Stimulated activated CD4-positive, alpha-beta T cell treated with anti-CD3 and anti-CD28 coated beads, Interleukin-4, amount 100 ng/mL, for 4 hours (primary cell): ENCODE results near the gene HOXD12.

Experiments
- DNase-seq, 2 experiments: peaks; one replicate each; pipeline ENCODE4 v3.0.0-alpha.2; 2020

The HOXD12 gene

GRCh38 chr2:176093898-176094249, 5.7 kb upstream of the HOXD12 start:
- no peak for DNase-seq

- no peak for DNase-seq
Observed at GRCh38 chr2:176094349-176094748, 5.2 kb upstream of the HOXD12 start.

- no peak for DNase-seq
Observed at GRCh38 chr2:176095421-176095820, 4.2 kb upstream of the HOXD12 start.

- no peak for DNase-seq
Observed at GRCh38 chr2:176096243-176096985, 3.2 kb upstream of the HOXD12 start.

GRCh38 chr2:176096986-176097819, 2.4 kb upstream of the HOXD12 start:
- peak; percentile 34 to 59 for DNase-seq

- DNase-seq, result no peak
Observed at GRCh38 chr2:176097820-176098365, 1.7 kb upstream of the HOXD12 start.

GRCh38 chr2:176098366-176099158, 1.0 kb upstream of the HOXD12 start:
- no peak for DNase-seq

- no peak for DNase-seq
Observed at GRCh38 chr2:176099159-176099727, 352 bp upstream of the HOXD12 start.

- DNase-seq, result no peak
Observed at GRCh38 chr2:176100547-176101140, 1.0 kb downstream of the HOXD12 start.

- DNase-seq, result no peak
Observed at GRCh38 chr2:176101216-176101830, 1.7 kb downstream of the HOXD12 start.

- DNase-seq, result no peak
Observed at GRCh38 chr2:176101842-176102241, 2.2 kb downstream of the HOXD12 start.

- no peak for DNase-seq
Observed at GRCh38 chr2:176102309-176102866, 2.8 kb downstream of the HOXD12 start.

GRCh38 chr2:176103194-176103593, 3.6 kb downstream of the HOXD12 start:
- DNase-seq, result no peak

GRCh38 chr2:176103742-176104315, 4.2 kb downstream of the HOXD12 start:
- no peak for DNase-seq

- DNase-seq, result no peak
Observed at GRCh38 chr2:176104316-176105077, 4.9 kb downstream of the HOXD12 start.

- no peak for DNase-seq
Observed at GRCh38 chr2:176105078-176105729, 5.6 kb downstream of the HOXD12 start.

GRCh38 chr2:176105730-176106580, 6.4 kb downstream of the HOXD12 start:
- DNase-seq, result no peak

- DNase-seq, result no peak
Observed at GRCh38 chr2:176106581-176107539, 7.3 kb downstream of the HOXD12 start, which contains the start of gene HOXD11. HOXD11 (plus strand) TSS chr2:176107280; CDS start chr2:176107356, 76 bp downstream.
